GM18861 (cell line): ENCODE measurements around the gene HCK.

Experiments used
- ATAC-seq: cut with Tn5 transposase; IDR thresholded peaks from one replicate; pipeline ENCODE4 v1.9.1; 2021; ENCODE audit not compliant: unreplicated experiment

Gene HCK

GRCh38 chr20:32057656-32058184 is 5.7 kb downstream of the HCK start:
- ATAC-seq = no peak

- ATAC-seq = no peak
Measured at GRCh38 chr20:32059189-32059588, 7.1 kb downstream of the HCK start.

GRCh38 chr20:32062776-32063170 is 10.7 kb downstream of the HCK start:
- ATAC-seq = no peak

- no peak for ATAC-seq
Measured at GRCh38 chr20:32063695-32064094, 11.7 kb downstream of the HCK start.

GRCh38 chr20:32064667-32065066 is 12.6 kb downstream of the HCK start:
- ATAC-seq = no peak

GRCh38 chr20:32067234-32067821 is 15.3 kb downstream of the HCK start:
- ATAC-seq = no peak

- no peak for ATAC-seq
Measured at GRCh38 chr20:32068174-32068573, 16.1 kb downstream of the HCK start.

GRCh38 chr20:32069711-32070110 is 17.7 kb downstream of the HCK start:
- no peak for ATAC-seq

- ATAC-seq = no peak
Measured at GRCh38 chr20:32070282-32070681, 18.2 kb downstream of the HCK start.

GRCh38 chr20:32070690-32071213 is 18.7 kb downstream of the HCK start:
- no peak for ATAC-seq

GRCh38 chr20:32071395-32072167 is 19.5 kb downstream of the HCK start:
- ATAC-seq = no peak

- ATAC-seq = no peak
Measured at GRCh38 chr20:32072168-32072750, 20.2 kb downstream of the HCK start.

GRCh38 chr20:32075534-32075933 is 23.5 kb downstream of the HCK start:
- no peak for ATAC-seq

GRCh38 chr20:32077190-32077589 is 25.1 kb downstream of the HCK start:
- ATAC-seq = no peak

GRCh38 chr20:32078322-32078721 is 26.3 kb downstream of the HCK start:
- ATAC-seq = no peak

- no peak for ATAC-seq
Measured at GRCh38 chr20:32078791-32079190, 26.7 kb downstream of the HCK start.

- no peak for ATAC-seq
Measured at GRCh38 chr20:32079655-32080109, 27.6 kb downstream of the HCK start.

GRCh38 chr20:32080783-32081182 is 28.7 kb downstream of the HCK start:
- ATAC-seq = no peak

- ATAC-seq = no peak
Measured at GRCh38 chr20:32083469-32083868, 31.4 kb downstream of the HCK start.

- no peak for ATAC-seq
Measured at GRCh38 chr20:32087070-32087469, 35.0 kb downstream of the HCK start.

- ATAC-seq = no peak
Measured at GRCh38 chr20:32088759-32089158, 36.7 kb downstream of the HCK start.
